ENCODE measurements around the gene ROBO1. TPM values are rescaled to one million over a fixed set of nuclear protein-coding genes. Genes with fewer than 3 reads are reported as not detected.

Gene ROBO1
- total RNA-seq, 2 experiments from 2014 or later = 8.6 to 9.0 TPM

DNA sequence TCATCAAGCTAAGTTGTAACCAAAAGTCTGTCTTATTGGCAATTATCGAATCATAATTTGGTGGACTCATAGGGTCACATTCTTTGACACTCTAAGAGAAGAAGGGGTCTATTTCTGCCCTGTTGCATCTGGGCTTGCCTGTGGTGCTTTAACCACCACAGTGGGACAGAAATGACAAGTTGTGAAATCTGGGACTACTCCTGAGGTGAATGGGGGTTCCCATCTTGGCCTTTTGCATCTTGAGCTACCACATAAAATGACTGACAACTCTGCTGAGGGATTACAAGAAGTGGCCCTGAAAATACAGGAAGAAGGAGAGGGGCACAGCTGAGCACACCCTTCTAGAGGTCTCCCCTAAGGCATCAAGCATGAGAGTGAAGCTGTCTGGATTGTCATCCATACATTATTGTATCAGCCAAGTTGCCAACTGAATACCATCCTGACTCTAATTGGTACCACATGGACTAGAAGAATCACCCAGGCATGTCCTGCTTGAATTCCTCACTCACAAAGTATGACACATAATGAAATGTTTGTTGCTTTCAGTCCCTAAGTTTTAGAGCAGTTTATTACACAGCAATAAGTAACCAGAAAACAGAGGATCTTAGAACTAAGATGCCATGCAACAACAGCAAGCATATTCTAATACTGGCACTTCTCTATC is 306.5 kb downstream of the ROBO1 start:
- TF ChIP-seq, protein P1, sequence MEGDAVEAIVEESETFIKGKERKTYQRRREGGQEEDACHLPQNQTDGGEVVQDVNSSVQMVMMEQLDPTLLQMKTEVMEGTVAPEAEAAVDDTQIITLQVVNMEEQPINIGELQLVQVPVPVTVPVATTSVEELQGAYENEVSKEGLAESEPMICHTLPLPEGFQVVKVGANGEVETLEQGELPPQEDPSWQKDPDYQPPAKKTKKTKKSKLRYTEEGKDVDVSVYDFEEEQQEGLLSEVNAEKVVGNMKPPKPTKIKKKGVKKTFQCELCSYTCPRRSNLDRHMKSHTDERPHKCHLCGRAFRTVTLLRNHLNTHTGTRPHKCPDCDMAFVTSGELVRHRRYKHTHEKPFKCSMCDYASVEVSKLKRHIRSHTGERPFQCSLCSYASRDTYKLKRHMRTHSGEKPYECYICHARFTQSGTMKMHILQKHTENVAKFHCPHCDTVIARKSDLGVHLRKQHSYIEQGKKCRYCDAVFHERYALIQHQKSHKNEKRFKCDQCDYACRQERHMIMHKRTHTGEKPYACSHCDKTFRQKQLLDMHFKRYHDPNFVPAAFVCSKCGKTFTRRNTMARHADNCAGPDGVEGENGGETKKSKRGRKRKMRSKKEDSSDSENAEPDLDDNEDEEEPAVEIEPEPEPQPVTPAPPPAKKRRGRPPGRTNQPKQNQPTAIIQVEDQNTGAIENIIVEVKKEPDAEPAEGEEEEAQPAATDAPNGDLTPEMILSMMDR (IDR thresholded peaks at IDR 0.05) = no peak
- H3K27ac Mint-ChIP-seq = no peak overlapping the region
- intact Hi-C loops (cut with micrococcal nuclease) = no loop called here
- no peaks in the 10 kb centered on the region for H3K4me1 Mint-ChIP-seq (ENCODE audit: low read depth)
- ATAC-seq (no peak), DNase-seq (no peak)
- ChIA-PET CTCF (interaction anchor here (0.7 kb wide), 1 partner anchor 57 kb away, joined by 3 read pairs; no protein-coding TSS in a partner anchor), POLR2A (no interaction called here)
- H3K4me3 Mint-ChIP-seq = no peak overlapping the region
- no peaks in the 10 kb centered on the region for H3K27me3 Mint-ChIP-seq
- H3K36me3 Mint-ChIP-seq (ENCODE audit: low read depth) = no peaks in the 10 kb centered on the region
- H3K9me3 Mint-ChIP-seq = peaks cover 11% of the 10 kb centered on the region

DNA sequence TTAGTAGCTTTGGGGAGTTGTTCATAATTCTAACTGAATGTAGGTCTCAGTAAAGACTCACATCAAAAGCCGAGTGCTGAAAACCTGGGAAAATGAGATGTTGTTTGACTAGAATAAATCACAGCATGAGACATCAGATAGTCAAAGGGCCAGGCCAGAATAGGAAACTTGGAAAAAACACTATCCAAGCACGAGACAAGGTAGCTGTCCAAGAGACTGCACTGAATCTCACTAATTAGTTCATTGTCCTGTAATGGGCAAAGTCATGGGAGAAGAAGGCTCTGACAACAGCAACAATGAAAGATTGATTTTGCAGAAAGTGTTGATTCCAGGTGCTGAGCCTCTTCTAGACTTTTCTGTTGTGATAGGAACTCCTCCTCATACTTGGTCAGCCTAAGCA is 314.2 kb downstream of the ROBO1 start:
- CTCF ChIA-PET = no interaction called here
- Mint-ChIP-seq H3K27me3 (no peaks in the 10 kb centered on the region), H3K27ac (no peak overlapping the region), H3K9me3 (peaks cover 12% of the 10 kb centered on the region), H3K4me1 (ENCODE audit: low read depth) (no peaks in the 10 kb centered on the region), H3K36me3 (ENCODE audit: low read depth) (no peaks in the 10 kb centered on the region), H3K4me3 (no peak overlapping the region)
- ATAC-seq (no peak), DNase-seq (no peak)
- TF ChIP-seq, protein P1 (IDR thresholded peaks at IDR 0.05) = no peak
- intact Hi-C loops (cut with micrococcal nuclease) = no loop called here
- POLR2A ChIA-PET = no interaction called here

DNA sequence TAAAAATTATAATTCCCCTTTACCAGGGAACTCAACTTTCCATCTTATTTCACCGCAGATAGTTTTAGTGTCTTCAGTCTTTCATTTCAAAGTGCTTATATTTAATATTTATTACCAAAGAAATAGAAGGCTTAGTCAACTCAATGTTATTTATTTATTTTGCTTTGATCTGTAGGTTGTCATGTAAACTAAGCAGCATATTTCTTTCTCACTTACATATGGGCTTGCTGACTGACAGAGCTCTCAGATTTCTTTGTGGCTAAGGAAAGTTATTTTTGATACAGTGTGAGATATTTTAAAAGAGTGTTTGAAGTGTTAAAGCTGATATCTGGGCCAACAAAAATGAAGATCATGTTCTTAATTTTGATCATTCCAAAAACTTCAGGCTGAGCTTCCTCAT is 331.4 kb downstream of the ROBO1 start:
- DNase-seq (no peak), ATAC-seq (no peak)
- ChIA-PET CTCF (interaction anchor here (1.2 kb wide), 1 partner anchor 20 kb away, joined by 3 read pairs; no protein-coding TSS in a partner anchor), POLR2A (no interaction called here)
- no peak overlapping the region for H3K4me3 Mint-ChIP-seq
- no peak overlapping the region for H3K27ac Mint-ChIP-seq
- TF ChIP-seq, protein P1 (IDR thresholded peaks at IDR 0.05) = no peak
- no peaks in the 10 kb centered on the region for H3K36me3 Mint-ChIP-seq (ENCODE audit: low read depth)
- intact Hi-C loops (cut with micrococcal nuclease) = no loop called here
- no peaks in the 10 kb centered on the region for H3K4me1 Mint-ChIP-seq (ENCODE audit: low read depth)
- no peaks in the 10 kb centered on the region for H3K27me3 Mint-ChIP-seq
- H3K9me3 Mint-ChIP-seq = peaks cover 7% of the 10 kb centered on the region

DNA sequence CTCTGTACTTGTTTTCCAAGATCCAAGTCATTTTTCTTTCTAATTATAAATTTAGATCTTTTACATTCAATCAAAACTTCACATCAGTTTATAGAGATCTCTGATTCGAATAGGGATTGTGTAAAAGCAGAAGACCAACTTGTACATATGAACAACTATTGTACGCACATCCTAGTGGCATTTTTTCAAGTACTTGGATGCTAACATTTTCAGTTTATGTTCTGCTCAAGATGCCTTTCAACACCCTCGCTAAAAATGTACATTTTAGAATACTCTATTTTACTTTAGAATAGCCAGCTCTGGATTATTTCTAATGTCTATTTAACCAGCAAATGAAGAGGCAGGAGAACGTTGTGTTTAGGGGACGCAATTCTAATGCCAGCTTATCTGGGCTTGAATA is 340.7 kb downstream of the ROBO1 start:
- TF ChIP-seq, protein P1 (IDR thresholded peaks at IDR 0.05) = no peak
- ChIA-PET POLR2A (no interaction called here), CTCF (no interaction called here)
- peaks cover 7% of the 10 kb centered on the region for H3K9me3 Mint-ChIP-seq
- H3K4me3 Mint-ChIP-seq = no peak overlapping the region
- no peaks in the 10 kb centered on the region for H3K4me1 Mint-ChIP-seq (ENCODE audit: low read depth)
- no peaks in the 10 kb centered on the region for H3K36me3 Mint-ChIP-seq (ENCODE audit: low read depth)
- intact Hi-C loops (cut with micrococcal nuclease) = no loop called here
- no peak overlapping the region for H3K27ac Mint-ChIP-seq
- DNase-seq = no peak
- no peaks in the 10 kb centered on the region for H3K27me3 Mint-ChIP-seq
- ATAC-seq = no peak

DNA sequence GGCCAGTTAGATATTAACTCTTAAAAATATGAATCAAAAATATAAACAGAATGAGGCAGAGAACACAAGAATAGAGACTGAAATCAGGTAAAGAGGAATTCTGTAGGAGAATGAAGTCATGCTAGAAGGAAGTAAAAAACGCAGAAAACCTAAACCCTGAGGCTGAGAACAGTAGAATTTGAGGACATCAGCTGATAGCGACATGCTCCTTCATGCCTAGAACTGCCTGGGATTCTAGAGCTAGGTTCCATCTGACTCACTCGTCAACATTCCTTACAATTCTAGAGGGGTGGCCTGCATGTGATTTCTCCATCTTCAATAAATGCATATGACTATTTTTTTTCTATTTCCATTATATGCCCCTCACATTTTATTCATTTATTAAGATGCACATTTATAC is 343.0 kb downstream of the ROBO1 start:
- Mint-ChIP-seq H3K36me3 (ENCODE audit: low read depth) (no peaks in the 10 kb centered on the region), H3K9me3 (peaks cover 12% of the 10 kb centered on the region), H3K4me3 (no peak overlapping the region), H3K27ac (no peak overlapping the region), H3K27me3 (no peaks in the 10 kb centered on the region), H3K4me1 (ENCODE audit: low read depth) (no peaks in the 10 kb centered on the region)
- TF ChIP-seq, protein P1 (IDR thresholded peaks at IDR 0.05) = no peak
- DNase-seq (no peak), ATAC-seq (no peak)
- intact Hi-C loops (cut with micrococcal nuclease) = no loop called here
- POLR2A ChIA-PET = no interaction called here
- CTCF ChIA-PET = no interaction called here

All from activated CD8-positive, alpha-beta T cell treated with anti-CD3 and anti-CD28 coated beads for 36 hours (primary cell).